Tracheal epithelial cell (primary cell): ENCODE measurements around the gene PCDHA7. TPM values are rescaled to one million over a fixed set of nuclear protein-coding genes. Genes with fewer than 3 reads are reported as not detected.

Experiments
- total RNA-seq: library from RNA; depleted of rRNA; stranded (reverse); fragments of >200 nt; gene quantifications from 2 replicates; pipeline ENCODE4 v1.2.1, GENCODE V29; 2014

The PCDHA7 gene
- total RNA-seq, 1 donor from 2014 or later: under 0.01 TPM

Other genes starting within 250 kb of the PCDHA7 start
- gene CD14, start 201.1 kb upstream of the PCDHA7 start, total RNA-seq: 1.4 and 6.8 TPM in 2 replicates
- gene TMCO6, start 194.8 kb upstream of the PCDHA7 start, total RNA-seq: 9.9 and 26.2 TPM in 2 replicates
- gene NDUFA2, start 186.6 kb upstream of the PCDHA7 start, total RNA-seq: 26.5 and 27.9 TPM in 2 replicates
- gene IK, start 186.4 kb upstream of the PCDHA7 start, total RNA-seq: 62.4 and 66.5 TPM in 2 replicates
- 31.5 and 57.8 TPM in 2 replicates for gene WDR55, start 169.4 kb upstream of the PCDHA7 start, total RNA-seq
- 0.43 TPM in 1 of 2 replicates, not detected in the other for gene DND1, start 160.7 kb upstream of the PCDHA7 start, total RNA-seq
- 36.7 and 59.8 TPM in 2 replicates for gene HARS1, start 142.9 kb upstream of the PCDHA7 start, total RNA-seq
- 30.9 and 45.3 TPM in 2 replicates for gene HARS2, start 142.8 kb upstream of the PCDHA7 start, total RNA-seq
- gene ZMAT2, start 133.8 kb upstream of the PCDHA7 start, total RNA-seq: 44.5 and 49.2 TPM in 2 replicates
- gene PCDHA1, start 48.1 kb upstream of the PCDHA7 start, total RNA-seq: not detected in 2 replicates
- gene PCDHA2, start 39.4 kb upstream of the PCDHA7 start, total RNA-seq: not detected in 2 replicates
- under 0.01 TPM in 2 replicates for gene PCDHA3, start 33.2 kb upstream of the PCDHA7 start, total RNA-seq
- gene PCDHA4, start 27.2 kb upstream of the PCDHA7 start, total RNA-seq: 0.21 and 1.2 TPM in 2 replicates
- gene PCDHA5, start 12.7 kb upstream of the PCDHA7 start, total RNA-seq: not detected in 2 replicates
- 0.43 and 0.48 TPM in 2 replicates for gene PCDHA6, start 6.3 kb upstream of the PCDHA7 start, total RNA-seq
- gene PCDHA8, start 6.9 kb downstream of the PCDHA7 start, total RNA-seq: not detected in 2 replicates
- gene PCDHA9, start 14.1 kb downstream of the PCDHA7 start, total RNA-seq: under 0.01 TPM in 2 replicates
- gene PCDHA10, start 21.6 kb downstream of the PCDHA7 start, total RNA-seq: under 0.01 and 0.48 TPM in 2 replicates
- 0.48 and 1.7 TPM in 2 replicates for gene PCDHA11, start 34.7 kb downstream of the PCDHA7 start, total RNA-seq
- gene PCDHA12, start 41.0 kb downstream of the PCDHA7 start, total RNA-seq: 0.21 and 0.48 TPM in 2 replicates
- gene PCDHA13, start 47.9 kb downstream of the PCDHA7 start, total RNA-seq: 0.24 TPM in 1 of 2 replicates, not detected in the other
- gene PCDHAC1, start 92.0 kb downstream of the PCDHA7 start, total RNA-seq: 0.48 and 0.85 TPM in 2 replicates
- gene PCDHAC2, start 132.2 kb downstream of the PCDHA7 start, total RNA-seq: 1.9 and 16.0 TPM in 2 replicates
- gene PCDHB1, start 217.1 kb downstream of the PCDHA7 start, total RNA-seq: not detected in 2 replicates